ENCODE measurements around the gene ZNF532.
"Not testable (repeated sequence)": the region's sequence is repeated elsewhere in the genome, so short reads cannot be mapped to it uniquely, and the experiment has no call there.

The ZNF532 gene

GRCh38 chr18:59005262-59005661 lies 140.6 kb downstream of the ZNF532 start:
- DNase-seq (ENCODE audit: low read depth): no peak

GRCh38 chr18:59006461-59007067 lies 141.9 kb downstream of the ZNF532 start:
- no peak for DNase-seq (ENCODE audit: low read depth)

GRCh38 chr18:59008302-59008974 lies 143.8 kb downstream of the ZNF532 start:
- no peak for DNase-seq (ENCODE audit: low read depth)

GRCh38 chr18:59009846-59010245 lies 145.2 kb downstream of the ZNF532 start:
- no peak for DNase-seq (ENCODE audit: low read depth)

GRCh38 chr18:59011289-59011688 lies 146.6 kb downstream of the ZNF532 start:
- no peak for DNase-seq (ENCODE audit: low read depth)

- no peak for DNase-seq (ENCODE audit: low read depth)
Observed at GRCh38 chr18:59011786-59012185, 147.1 kb downstream of the ZNF532 start.

GRCh38 chr18:59012815-59013705 lies 148.4 kb downstream of the ZNF532 start:
- no peak for DNase-seq (ENCODE audit: low read depth)

- DNase-seq (ENCODE audit: low read depth): no peak
Observed at GRCh38 chr18:59013744-59014143, 149.1 kb downstream of the ZNF532 start.

- DNase-seq (ENCODE audit: low read depth): no peak
Observed at GRCh38 chr18:59015531-59016152, 151.0 kb downstream of the ZNF532 start.

GRCh38 chr18:59021500-59021899 lies 156.8 kb downstream of the ZNF532 start:
- DNase-seq (ENCODE audit: low read depth): no peak

GRCh38 chr18:59022167-59022945 lies 157.7 kb downstream of the ZNF532 start:
- no peak for DNase-seq (ENCODE audit: low read depth)

GRCh38 chr18:59024829-59025228 lies 160.2 kb downstream of the ZNF532 start:
- DNase-seq (ENCODE audit: low read depth): no peak

- DNase-seq (ENCODE audit: low read depth): not testable (repeated sequence)
Observed at GRCh38 chr18:59025532-59025931, 160.9 kb downstream of the ZNF532 start.

GRCh38 chr18:59026364-59026763 lies 161.7 kb downstream of the ZNF532 start:
- no peak for DNase-seq (ENCODE audit: low read depth)

- no peak for DNase-seq (ENCODE audit: low read depth)
Observed at GRCh38 chr18:59026831-59027410, 162.2 kb downstream of the ZNF532 start.

GRCh38 chr18:59029663-59030429 lies 165.2 kb downstream of the ZNF532 start:
- no peak for DNase-seq (ENCODE audit: low read depth)

- no peak for DNase-seq (ENCODE audit: low read depth)
Observed at GRCh38 chr18:59032308-59032707, 167.6 kb downstream of the ZNF532 start.

- no peak for DNase-seq (ENCODE audit: low read depth)
Observed at GRCh38 chr18:59033359-59033758, 168.7 kb downstream of the ZNF532 start.

- DNase-seq (ENCODE audit: low read depth): no peak
Observed at GRCh38 chr18:59033974-59034373, 169.3 kb downstream of the ZNF532 start.

- DNase-seq (ENCODE audit: low read depth): no peak
Observed at GRCh38 chr18:59035591-59035990, 170.9 kb downstream of the ZNF532 start.
